Peyer's patch (tissue), 4 donors: ENCODE measurements around the gene PLXNB2. TPM values are rescaled to one million over a fixed set of nuclear protein-coding genes. Genes with fewer than 3 reads are reported as not detected.
"Not testable (repeated sequence)": the region's sequence is repeated elsewhere in the genome, so short reads cannot be mapped to it uniquely, and the experiment has no call there.

Experiments
- DNase-seq, 3 donors: peaks; one replicate each; pipeline ENCODE4 v3.0.0-alpha.2; 2017 to 2019
- H3K27ac ChIP-seq, 4 donors: fragments of 200-600 bp; sonication (generic); one replicate each; pipeline ENCODE4 v1.5.1; 2016 to 2019
- H3K27me3 ChIP-seq, 2 donors: fragments of 200-600 bp; sonication (generic); one replicate each; pipeline ENCODE4 v1.5.1; 2019
- H3K36me3 ChIP-seq, 3 donors: fragments of 200-600 bp; sonication (generic); one replicate each; pipeline ENCODE4 v1.5.1; 2016 to 2019
- H3K4me1 ChIP-seq, 4 donors: fragments of 200-600 bp; sonication (generic); one replicate each; pipeline ENCODE4 v1.5.1; 2016 to 2019
- H3K4me3 ChIP-seq, 4 donors: fragments of 200-600 bp; sonication (generic); 1 replicate in 3 of 4; 2 replicates in 1 of 4; pipeline ENCODE4 v1.5.1; 2016 to 2019; ENCODE audit warnings: mild to moderate bottlenecking in 1 of 4
- H3K9me3 ChIP-seq, 4 donors: fragments of 200-600 bp; sonication (generic); one replicate each; pipeline ENCODE4 v1.5.1; 2016 to 2019; ENCODE audit warnings: mild to moderate bottlenecking in 1 of 4
- POLR2A ChIP-seq, 2 donors: fragments of 450-650 bp; IDR thresholded peaks; one replicate each; pipeline ENCODE4 v1.5.1; 2017; ENCODE audit warnings: antibody characterized with exemption in 2 of 2, mild to moderate bottlenecking in 2 of 2, moderate library complexity in 2 of 2
- total RNA-seq, 4 donors: library from RNA; depleted of rRNA; stranded (reverse); fragments of >200 nt; gene quantifications; one replicate each; pipeline ENCODE4 v1.1.0, GENCODE V29; 2016
- TF ChIP-seq, protein P1 (sequence below), 6 experiments: fragments of 450-650 bp in 4 of 6; fragments of 200-600 bp in 2 of 6; sonication (generic) in 1 of 6; IDR thresholded peaks; one replicate each; pipeline ENCODE4 v1.5.1; 2017 to 2019; ENCODE audit warnings: antibody characterized with exemption in 6 of 6, mild to moderate bottlenecking in 3 of 6, moderate library complexity in 1 of 6

PLXNB2 gene
- total RNA-seq, 4 donors from 2014 or later = 182 to 597 (median 307) TPM

DNA sequence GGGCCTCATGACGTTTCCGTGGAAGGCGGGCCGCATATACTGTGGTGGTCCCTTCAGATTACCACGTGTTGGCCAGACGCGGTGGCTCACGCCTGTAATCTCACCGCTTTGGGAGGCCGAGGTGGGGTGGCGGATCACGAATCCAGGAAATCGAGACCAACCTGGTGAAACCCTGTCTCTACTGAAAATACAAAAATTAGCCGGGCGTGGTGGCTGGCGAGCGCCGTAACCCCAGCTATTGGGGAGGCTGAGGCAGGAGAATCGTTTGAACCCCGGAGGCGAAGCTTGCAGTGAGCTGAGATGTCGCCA is 20.2 kb upstream of the PLXNB2 start:
- peak overlapping the region; percentile 88 to 97 (median 94) for H3K27ac ChIP-seq
- TF ChIP-seq, protein P1, sequence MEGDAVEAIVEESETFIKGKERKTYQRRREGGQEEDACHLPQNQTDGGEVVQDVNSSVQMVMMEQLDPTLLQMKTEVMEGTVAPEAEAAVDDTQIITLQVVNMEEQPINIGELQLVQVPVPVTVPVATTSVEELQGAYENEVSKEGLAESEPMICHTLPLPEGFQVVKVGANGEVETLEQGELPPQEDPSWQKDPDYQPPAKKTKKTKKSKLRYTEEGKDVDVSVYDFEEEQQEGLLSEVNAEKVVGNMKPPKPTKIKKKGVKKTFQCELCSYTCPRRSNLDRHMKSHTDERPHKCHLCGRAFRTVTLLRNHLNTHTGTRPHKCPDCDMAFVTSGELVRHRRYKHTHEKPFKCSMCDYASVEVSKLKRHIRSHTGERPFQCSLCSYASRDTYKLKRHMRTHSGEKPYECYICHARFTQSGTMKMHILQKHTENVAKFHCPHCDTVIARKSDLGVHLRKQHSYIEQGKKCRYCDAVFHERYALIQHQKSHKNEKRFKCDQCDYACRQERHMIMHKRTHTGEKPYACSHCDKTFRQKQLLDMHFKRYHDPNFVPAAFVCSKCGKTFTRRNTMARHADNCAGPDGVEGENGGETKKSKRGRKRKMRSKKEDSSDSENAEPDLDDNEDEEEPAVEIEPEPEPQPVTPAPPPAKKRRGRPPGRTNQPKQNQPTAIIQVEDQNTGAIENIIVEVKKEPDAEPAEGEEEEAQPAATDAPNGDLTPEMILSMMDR (IDR thresholded peaks at IDR 0.05) = no peak
- no peaks in the 10 kb centered on the region for H3K9me3 ChIP-seq
- no peak for DNase-seq
- peak overlapping the region; percentile 84 to 99 (median 91) for H3K4me3 ChIP-seq
- H3K36me3 ChIP-seq = no peaks in the 10 kb centered on the region
- H3K4me1 ChIP-seq = peaks cover 0 to 13% (median 5%) of the 10 kb centered on the region in 4 donors
- no peaks in the 10 kb centered on the region for H3K27me3 ChIP-seq

DNA sequence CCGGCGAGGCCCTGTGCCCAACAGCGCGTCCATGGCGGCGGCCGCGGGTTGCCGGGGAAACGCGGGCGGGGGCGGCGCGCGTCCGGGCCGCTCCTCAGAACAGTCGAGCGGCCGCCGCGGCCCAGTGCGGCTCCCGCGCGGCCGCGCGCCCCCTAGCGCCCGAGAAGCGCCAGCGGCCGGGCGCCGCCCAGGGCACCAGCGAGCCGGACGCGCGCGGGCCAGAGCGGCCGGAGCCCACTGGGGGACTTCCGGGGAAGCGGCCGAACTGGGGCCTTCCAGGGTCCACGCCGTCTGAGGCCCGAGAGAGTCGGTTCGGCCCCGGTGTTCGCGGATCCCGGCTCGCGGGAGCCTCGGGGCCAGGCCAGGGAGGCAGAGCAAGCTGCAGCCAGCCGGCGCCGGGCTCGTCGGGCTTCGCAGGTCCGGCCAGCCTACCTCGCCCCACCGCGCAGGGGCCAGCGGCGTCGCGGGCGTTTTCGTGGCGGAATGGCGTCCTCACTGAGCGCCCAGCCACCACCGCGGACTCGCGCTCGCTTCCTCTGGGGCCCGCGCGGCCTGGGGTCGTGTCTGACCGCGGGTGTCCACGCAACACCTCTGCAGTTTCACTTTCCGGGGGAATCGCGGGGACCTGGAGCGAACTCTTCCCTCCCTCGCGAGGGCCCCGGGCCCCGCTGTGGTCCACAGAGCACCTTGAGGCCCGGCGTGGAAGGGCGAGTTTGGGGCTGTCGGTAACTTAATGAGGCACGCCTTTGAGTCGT is 19.7 kb upstream of the PLXNB2 start, which contains the start of gene DENND6B:
Gene DENND6B (minus strand): TSS at position 57 of the 755 bp plus-strand sequence. CDS start 24 bp downstream, at position 33.
- Histone ChIP-seq H3K27ac (peak within 1 kb of the TSS; percentile 88 to 97 (median 94)), H3K9me3 (no peaks in the 10 kb centered on the region), H3K4me1 (peaks cover 0 to 13% (median 5%) of the 10 kb centered on the region in 4 donors), H3K4me3 (peak within 1 kb of the TSS; percentile 84 to 99 (median 91)), H3K36me3 (no peaks in the 10 kb centered on the region), H3K27me3 (no peaks in the 10 kb centered on the region)
- TF ChIP-seq, protein P1 (IDR thresholded peaks at IDR 0.05) = peak; percentile 37 to 98 (median 76)
- peak; percentile 33 to 59 for TF ChIP-seq POLR2A (IDR thresholded peaks at IDR 0.05)
- DNase-seq = peak; percentile 73 to 91 (median 89)

GRCh38 chr22:50326225-50326955 is 18.9 kb upstream of the PLXNB2 start:
- Histone ChIP-seq H3K27me3 (no peaks in the 10 kb centered on the region), H3K4me3 (peak overlapping the region; percentile 84 to 99 (median 91)), H3K27ac (peak overlapping the region in 3 of 4 donors; percentile 93 to 97 (median 95)), H3K4me1 (peaks cover 0 to 13% (median 5%) of the 10 kb centered on the region in 4 donors), H3K9me3 (no peaks in the 10 kb centered on the region), H3K36me3 (no peaks in the 10 kb centered on the region)
- DNase-seq = no peak
- TF ChIP-seq POLR2A (IDR thresholded peaks at IDR 0.05) = no peak
- TF ChIP-seq, protein P1 (IDR thresholded peaks at IDR 0.05) = no peak

- H3K4me1 ChIP-seq = peaks cover 0 to 13% (median 5%) of the 10 kb centered on the region in 4 donors
- no peak for TF ChIP-seq POLR2A (IDR thresholded peaks at IDR 0.05)
- TF ChIP-seq, protein P1 (IDR thresholded peaks at IDR 0.05) = no peak
- no peak overlapping the region for H3K27ac ChIP-seq
- H3K27me3 ChIP-seq = no peaks in the 10 kb centered on the region
- no peak overlapping the region for H3K4me3 ChIP-seq
- no peaks in the 10 kb centered on the region for H3K9me3 ChIP-seq
- no peak for DNase-seq
- H3K36me3 ChIP-seq = no peaks in the 10 kb centered on the region
Measured at GRCh38 chr22:50325444-50326224, 18.2 kb upstream of the PLXNB2 start.

DNA sequence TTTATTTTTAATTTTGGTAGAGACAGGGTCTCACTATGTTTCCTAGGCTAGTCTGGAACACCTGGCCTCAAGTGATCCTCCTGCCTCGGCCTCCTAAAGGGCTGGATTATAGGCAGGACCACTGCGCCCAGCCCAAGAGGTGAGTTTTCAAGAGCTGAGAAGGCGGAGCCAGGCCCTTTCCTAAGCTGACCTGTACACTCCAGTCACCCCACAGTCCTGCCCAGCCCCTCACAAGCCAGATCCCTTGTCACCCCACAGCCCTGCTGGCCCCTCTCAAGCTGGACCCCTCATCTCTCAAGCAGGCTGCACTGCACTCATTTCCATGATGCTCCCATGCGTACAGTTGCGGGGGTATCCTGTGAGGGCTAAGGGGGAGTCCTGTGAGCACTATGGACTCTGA is 16.5 kb upstream of the PLXNB2 start:
- no peaks in the 10 kb centered on the region for H3K36me3 ChIP-seq
- DNase-seq = peak in 1 of 3 donors; percentile 31

GRCh38 chr22:50322382-50323104 is 15.1 kb upstream of the PLXNB2 start:
- H3K4me1 ChIP-seq, H3K4me3 ChIP-seq, H3K9me3 ChIP-seq, H3K36me3 ChIP-seq, H3K27me3 ChIP-seq: not testable (repeated sequence)
- DNase-seq = peak in 2 of 3 donors; percentile 65 to 79
- H3K27ac ChIP-seq = peak overlapping the region in 1 of 4 donors; percentile 35

More for the DNA sequence above, 16.5 kb upstream of the PLXNB2 start:
- Histone ChIP-seq H3K4me3 (no peak overlapping the region), H3K9me3 (no peaks in the 10 kb centered on the region), H3K27me3 (no peaks in the 10 kb centered on the region), H3K4me1 (peaks cover 0 to 13% (median 5%) of the 10 kb centered on the region in 4 donors), H3K27ac (no peak overlapping the region)
- no peak for TF ChIP-seq POLR2A (IDR thresholded peaks at IDR 0.05)
- TF ChIP-seq, protein P1 (IDR thresholded peaks at IDR 0.05) = no peak
